Ramos (cell line): ENCODE results near the gene AKT3.
"Not testable (repeated sequence)": the region's sequence is repeated elsewhere in the genome, so short reads cannot be mapped to it uniquely, and the experiment has no call there.

ENCODE experiments used
- in situ Hi-C: fragments of 300-500 bp; cut with MboI; formaldehyde crosslinking; loops from one replicate; pipeline ENCODE4 v1.14.3; 2022; ENCODE audit warnings: low sequenced_read_pairs; ENCODE audit not compliant: unreplicated experiment

AKT3 gene

GRCh38 chr1:243639027-243639658 is 210.9 kb downstream of the AKT3 start:
- in situ Hi-C loops = no loop called here

- in situ Hi-C loops = no loop called here
Measured at GRCh38 chr1:243638186-243638585, 211.9 kb downstream of the AKT3 start.

GRCh38 chr1:243628476-243628907 is 221.6 kb downstream of the AKT3 start:
- in situ Hi-C loops = no loop called here

- in situ Hi-C loops = no loop called here
Measured at GRCh38 chr1:243623841-243624240, 226.2 kb downstream of the AKT3 start.

GRCh38 chr1:243621973-243622372 is 228.1 kb downstream of the AKT3 start:
- in situ Hi-C loops = no loop called here

- in situ Hi-C loops = no loop called here
Measured at GRCh38 chr1:243620096-243620495, 229.9 kb downstream of the AKT3 start.

- in situ Hi-C loops = no loop called here
Measured at GRCh38 chr1:243609698-243610097, 240.3 kb downstream of the AKT3 start.

GRCh38 chr1:243605604-243606003 is 244.4 kb downstream of the AKT3 start:
- in situ Hi-C loops = no loop called here

- in situ Hi-C loops = no loop called here
Measured at GRCh38 chr1:243601720-243602119, 248.3 kb downstream of the AKT3 start.

- in situ Hi-C loops = no loop called here
Measured at GRCh38 chr1:243598433-243598832, 251.6 kb downstream of the AKT3 start.

- in situ Hi-C loops = no loop called here
Measured at GRCh38 chr1:243597383-243597782, 252.7 kb downstream of the AKT3 start.

- in situ Hi-C loops = no loop called here
Measured at GRCh38 chr1:243596431-243597062, 253.5 kb downstream of the AKT3 start.

- in situ Hi-C loops = no loop called here
Measured at GRCh38 chr1:243595527-243596210, 254.4 kb downstream of the AKT3 start.

- in situ Hi-C loops = no loop called here
Measured at GRCh38 chr1:243594455-243594854, 255.6 kb downstream of the AKT3 start.

GRCh38 chr1:243589286-243589685 is 260.8 kb downstream of the AKT3 start:
- in situ Hi-C loops = not testable (repeated sequence)

- in situ Hi-C loops = no loop called here
Measured at GRCh38 chr1:243587823-243588560, 262.1 kb downstream of the AKT3 start.

GRCh38 chr1:243587285-243587684 is 262.8 kb downstream of the AKT3 start:
- in situ Hi-C loops = no loop called here

- in situ Hi-C loops = no loop called here
Measured at GRCh38 chr1:243585982-243586381, 264.1 kb downstream of the AKT3 start.

GRCh38 chr1:243582326-243582725 is 267.7 kb downstream of the AKT3 start:
- in situ Hi-C loops = no loop called here

- in situ Hi-C loops = no loop called here
Measured at GRCh38 chr1:243580984-243581383, 269.1 kb downstream of the AKT3 start.

- in situ Hi-C loops = no loop called here
Measured at GRCh38 chr1:243580072-243580471, 270.0 kb downstream of the AKT3 start.
